HCT116 (cell line): Measurements from ENCODE around the gene VPS33A. TPM values are rescaled to one million over a fixed set of nuclear protein-coding genes. Genes with fewer than 3 reads are reported as not detected.

ENCODE experiments used
- ATAC-seq: fragments of 200-7000 bp; cut with Tn5 transposase; 2 replicates; pipeline ENCODE4 v1.9.1; 2020; ENCODE audit warnings: mild to moderate bottlenecking, moderate library complexity
- BruUV-seq: library from RNA; stranded (reverse); fragments of 400-500 nt; replicated peaks from 2 replicates; lab custom pipeline; 2021; lab: Mats Ljungman, UMichigan
- CTCF ChIA-PET: fragments of 300-600 bp; sonication (Branson Sonifier 250); formaldehyde crosslinking; loops from one replicate; lab custom pipeline; 2021; ENCODE audit warnings: antibody characterized with exemption; lab: Charles Lee
- POLR2A ChIA-PET: fragments of 300-600, 350-600 bp; sonication (Branson Sonifier 250); formaldehyde crosslinking; loops from one replicate; lab custom pipeline; 2021; ENCODE audit warnings: antibody characterized with exemption; lab: Charles Lee
- RAD21 ChIA-PET, 2 experiments: fragments of 300-600 bp; sonication (Branson Sonifier 250); formaldehyde crosslinking; loops; one replicate each; lab custom pipeline; 2023; ENCODE audit warnings: low total read pairs in 2 of 2; ENCODE audit not compliant: uncharacterized antibody in 2 of 2, unreplicated experiment in 2 of 2, low non-redundant PET in 1 of 2; lab: Charles Lee
- DNase-seq: peaks from one replicate; pipeline ENCODE4 v3.0.0-alpha.2; 2010; ENCODE audit warnings: low read depth, low spot score
- H2AFZ ChIP-seq: fragments of 200-600 bp; shearing (Covaris generic), sonication (generic); 2 replicates; pipeline ENCODE4 v1.6.1; 2017; ENCODE audit warnings: low read depth, mixed run types, mixed read lengths, antibody characterized with exemption, low read length; ENCODE audit not compliant: poor library complexity, severe bottlenecking
- H3K27ac ChIP-seq: 2 replicates; pipeline ENCODE4 v1.5.1; 2012; ENCODE audit warnings: low read depth, low read length
- H3K27me3 ChIP-seq: fragments of 200-600 bp; sonication (generic); 2 replicates; pipeline ENCODE4 v1.6.1; 2016; ENCODE audit warnings: mixed run types, low read length, mixed read lengths; ENCODE audit not compliant: insufficient read depth
- H3K36me3 ChIP-seq, 2 experiments: fragments of 200-500 bp in 1 of 2; fragments of 200-600 bp in 1 of 2; sonication (Bioruptor generic) in 1 of 2; sonication (generic) in 1 of 2; 2 replicates each; pipeline versions ENCODE4 v1.5.1 to v1.6.1; 2014 to 2016; ENCODE audit warnings: low read length in 2 of 2, inconsistent platforms in 1 of 2, mixed read lengths in 1 of 2, mixed run types in 1 of 2; ENCODE audit not compliant: insufficient read depth in 2 of 2, control insufficient read depth in 1 of 2
- H3K4me1 ChIP-seq, 2 experiments: fragments of 200-600 bp in 1 of 2; sonication (generic) in 1 of 2; 2 replicates each; pipeline versions ENCODE4 v1.5.1 to v1.6.1; 2012 to 2017; ENCODE audit warnings: low read length in 2 of 2, inconsistent platforms in 1 of 2, mild to moderate bottlenecking in 1 of 2, mixed read lengths in 1 of 2, mixed run types in 1 of 2, moderate library complexity in 1 of 2; ENCODE audit not compliant: insufficient read depth in 2 of 2, control insufficient read depth in 1 of 2
- H3K4me2 ChIP-seq: fragments of 200-600 bp; sonication (generic); 2 replicates; pipeline ENCODE4 v1.6.1; 2017; ENCODE audit warnings: mixed run types, low read length, mixed read lengths
- H3K4me3 ChIP-seq, 2 experiments: fragments of 200-600 bp in 1 of 2; sonication (generic) in 1 of 2; replicated peaks in 1 of 2; 2 replicates each; pipeline ENCODE4 v1.5.1; 2011 to 2016; ENCODE audit warnings: low read length in 2 of 2, control low read depth in 1 of 2, low read depth in 1 of 2, mild to moderate bottlenecking in 1 of 2, mixed read lengths in 1 of 2, mixed run types in 1 of 2
- H3K79me2 ChIP-seq: fragments of 200-600 bp; sonication (generic); 2 replicates; pipeline ENCODE4 v1.6.1; 2017; ENCODE audit warnings: mild to moderate bottlenecking, mixed run types, low read length, moderate library complexity, mixed read lengths; ENCODE audit not compliant: insufficient read depth
- H3K9ac ChIP-seq: fragments of 200-600 bp; sonication (generic); 2 replicates; pipeline ENCODE4 v1.6.1; 2016; ENCODE audit warnings: low read length, mixed read lengths
- H3K9me2 ChIP-seq: fragments of 200-600 bp; sonication (generic), shearing (Covaris generic); 2 replicates; pipeline ENCODE4 v1.6.1; 2017; ENCODE audit warnings: mixed run types, mild to moderate bottlenecking, moderate library complexity; ENCODE audit not compliant: insufficient read depth
- H3K9me3 ChIP-seq, 2 experiments: fragments of 200-500 bp in 1 of 2; fragments of 200-600 bp in 1 of 2; sonication (Bioruptor generic) in 1 of 2; sonication (generic) in 1 of 2; 2 replicates each; pipeline ENCODE4 v1.6.1; 2014 to 2017; ENCODE audit warnings: low read length in 2 of 2, mixed read lengths in 2 of 2, inconsistent platforms in 1 of 2, low read depth in 1 of 2, mild to moderate bottlenecking in 1 of 2, mixed run types in 1 of 2, moderate library complexity in 1 of 2; ENCODE audit not compliant: control insufficient read depth in 1 of 2, insufficient read depth in 1 of 2
- H4K20me1 ChIP-seq: fragments of 200-600 bp; sonication (generic), shearing (Covaris generic); 2 replicates; pipeline ENCODE4 v1.6.1; 2017; ENCODE audit warnings: mixed run types, mild to moderate bottlenecking, moderate library complexity; ENCODE audit not compliant: insufficient read depth
- ATF3 ChIP-seq: IDR thresholded peaks from 2 replicates; pipeline ENCODE4 v1.6.1; 2012
- CBX3 ChIP-seq: IDR thresholded peaks from 2 replicates; pipeline ENCODE4 v1.6.1; 2012; ENCODE audit warnings: low read depth
- CEBPB ChIP-seq: IDR thresholded peaks from 2 replicates; pipeline ENCODE4 v1.6.1; 2012; ENCODE audit warnings: low read depth
- CTCF ChIP-seq, 3 experiments: fragments of 200-600 bp in 1 of 3; sonication (generic) in 1 of 3; IDR thresholded peaks in 2 of 3; conservative IDR thresholded peaks in 1 of 3; 2 replicates each; pipeline ENCODE4 v1.5.1; 2012 to 2017; ENCODE audit warnings: low read depth in 2 of 3, low read length in 2 of 3, antibody characterized with exemption in 1 of 3, borderline replicate concordance in 1 of 3, control low read depth in 1 of 3, mild to moderate bottlenecking in 1 of 3, mixed read lengths in 1 of 3, mixed run types in 1 of 3, moderate library complexity in 1 of 3; ENCODE audit not compliant: insufficient read depth in 1 of 3
- EGR1 ChIP-seq: IDR thresholded peaks from 2 replicates; pipeline ENCODE4 v1.6.1; 2012; ENCODE audit warnings: low read depth
- ELF1 ChIP-seq: IDR thresholded peaks from 2 replicates; pipeline ENCODE4 v1.6.1; 2012; ENCODE audit warnings: low read depth, borderline replicate concordance
- EZH2 ChIP-seq: fragments of 200-600 bp; sonication (generic); IDR thresholded peaks from 2 replicates; pipeline ENCODE4 v1.6.1; 2017; ENCODE audit warnings: antibody characterized with exemption, mixed run types
- FOSL1 ChIP-seq: IDR thresholded peaks from 2 replicates; pipeline ENCODE4 v1.6.1; 2012; ENCODE audit warnings: low read depth
- MAX ChIP-seq: IDR thresholded peaks from 2 replicates; pipeline ENCODE4 v1.6.1; 2012
- POLR2AphosphoS5 ChIP-seq: IDR thresholded peaks from 2 replicates; pipeline ENCODE4 v1.6.1; 2011; ENCODE audit warnings: mild to moderate bottlenecking, low read depth, low read length, moderate library complexity
- REST ChIP-seq: IDR thresholded peaks from 2 replicates; pipeline ENCODE4 v1.6.1; 2012; ENCODE audit warnings: low read depth
- SIN3A ChIP-seq: IDR thresholded peaks from 2 replicates; pipeline ENCODE4 v1.6.1; 2012; ENCODE audit warnings: low read depth
- intact Hi-C: fragments of 100-400 bp; cut with micrococcal nuclease; formaldehyde crosslinking; loops from 2 replicates; pipeline ENCODE4 v1.10.0; 2022
- total RNA-seq: library from RNA; stranded (reverse); gene quantifications from one replicate; pipeline ENCODE4 v1.2.1, GENCODE V29; 2021; ENCODE audit not compliant: unreplicated experiment

Gene VPS33A
- total RNA-seq, 1 experiment from 2014 or later: 19.4 TPM

- Histone ChIP-seq H3K27me3 (no peaks in the 10 kb centered on the region), H3K27ac (no peak overlapping the region), H3K4me3 (no peak overlapping the region), H3K9ac (no peak overlapping the region), H3K36me3 (peaks cover 0 to 4% of the 10 kb centered on the region in 2 experiments; a peak in 1 of 4 replicates), H3K9me3 (no peaks in the 10 kb centered on the region), H4K20me1 (no peaks in the 10 kb centered on the region), H2AFZ (no peak overlapping the region), H3K79me2 (no peaks in the 10 kb centered on the region; the same call in 1 of the 2 replicates), H3K4me2 (no peak overlapping the region; the same call in 1 of the 2 replicates), H3K4me1 (peaks cover 2 to 31% of the 10 kb centered on the region in 2 experiments; a peak in 3 of 4 replicates), H3K9me2 (no peaks in the 10 kb centered on the region)
- intact Hi-C loops: no loop called here
- ATAC-seq (no peak), DNase-seq (no peak)
- RAD21 ChIA-PET: no interaction called here
- BruUV-seq: no TSS peak
- TF ChIP-seq POLR2AphosphoS5 (no peak), MAX (no peak), REST (no peak), ELF1 (no peak), EGR1 (no peak), SIN3A (no peak), EZH2 (no peak), ATF3 (no peak), CEBPB (no peak), CBX3 (no peak), FOSL1 (no peak), CTCF (IDR thresholded peaks at IDR 0.05 in 2 of 3, conservative IDR thresholded peaks at IDR 0.05 in 1 of 3; ENCODE audit: borderline replicate concordance in 1 of 3, insufficient read depth in 1 of 3, low read depth in 2 of 3, low read length in 2 of 3) (no peak)
- POLR2A ChIA-PET: no interaction called here
- CTCF ChIA-PET: no interaction called here
These were observed 64.3 kb downstream of the VPS33A start for GRCh38 chr12:122202017-122202416.
